ENCODE results near the gene DMAC2.
"Not testable (repeated sequence)": the region's sequence is repeated elsewhere in the genome, so short reads cannot be mapped to it uniquely, and the experiment has no call there.

DMAC2 gene

DNA sequence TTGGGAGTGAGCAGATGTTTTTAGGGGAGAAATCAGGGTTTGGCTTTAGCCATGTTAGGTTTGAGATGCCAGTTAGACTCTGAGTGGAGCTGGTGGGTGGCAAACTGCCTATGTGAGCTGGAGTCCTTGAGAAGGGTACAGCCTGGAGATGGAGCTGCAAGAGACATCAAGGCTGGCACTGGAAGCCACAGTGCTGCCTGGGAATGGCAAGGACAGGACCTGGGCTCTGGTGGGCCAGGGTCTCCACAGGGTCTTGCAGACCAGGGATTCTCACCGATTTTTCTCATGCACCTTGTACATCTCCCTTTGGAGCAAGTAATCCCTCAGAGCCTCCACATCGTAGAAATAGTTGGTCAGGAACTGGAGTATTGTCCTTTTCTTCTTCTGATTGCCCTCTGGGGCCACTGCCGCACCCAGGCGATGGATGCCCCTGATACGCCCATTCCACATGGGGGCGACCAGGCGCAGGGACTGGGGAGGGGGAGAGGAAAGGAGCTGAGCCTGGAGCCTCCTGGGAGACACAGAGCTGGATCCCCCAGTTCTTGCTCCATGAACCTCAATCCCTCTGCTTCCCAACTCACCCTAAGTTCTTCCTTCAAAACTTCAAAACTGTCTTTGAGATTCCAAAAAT, 1.7 kb downstream of the DMAC2 start:
- no peak overlapping the region for H3K4me3 ChIP-seq (ENCODE audit: low read length)
- H3K36me3 ChIP-seq (ENCODE audit: insufficient read depth, low read length) = peaks cover 3% of the 10 kb centered on the region
- peaks cover 15% of the 10 kb centered on the region for H3K4me1 ChIP-seq (ENCODE audit: control insufficient read depth, insufficient read depth, low read length)
- peak overlapping the region; percentile 88 for H3K4me2 ChIP-seq (ENCODE audit: low read length)
- H3K9me3 ChIP-seq (replicated peaks; ENCODE audit: low read length) = no peaks in the 10 kb centered on the region
- H3K9ac ChIP-seq (ENCODE audit: low read depth, low read length) = no peak overlapping the region
- no peaks in the 10 kb centered on the region for H3K27me3 ChIP-seq (ENCODE audit: control insufficient read depth, insufficient read depth, low read length)

DNA sequence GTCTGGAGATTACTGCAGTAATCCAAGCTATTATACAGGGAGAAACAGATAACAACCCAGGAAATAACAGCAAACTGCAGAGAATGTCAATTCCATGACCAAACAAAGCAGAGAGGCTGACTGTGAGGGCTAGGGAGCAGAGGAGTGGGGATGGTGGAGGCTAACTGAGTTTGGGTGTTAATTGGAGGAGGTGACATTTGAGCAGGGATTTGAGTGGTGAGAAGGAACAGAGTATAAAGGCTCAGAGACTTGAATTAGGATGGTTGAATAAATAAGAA, 3.1 kb downstream of the DMAC2 start:
- Histone ChIP-seq H3K9ac (ENCODE audit: low read depth, low read length) (no peak overlapping the region), H3K27me3 (ENCODE audit: control insufficient read depth, insufficient read depth, low read length) (no peaks in the 10 kb centered on the region), H3K9me3 (replicated peaks; ENCODE audit: low read length) (no peaks in the 10 kb centered on the region), H3K36me3 (ENCODE audit: insufficient read depth, low read length) (peaks cover 11% of the 10 kb centered on the region), H3K4me3 (ENCODE audit: low read length) (no peak overlapping the region), H3K4me2 (ENCODE audit: low read length) (no peak overlapping the region), H3K4me1 (ENCODE audit: control insufficient read depth, insufficient read depth, low read length) (peaks cover 15% of the 10 kb centered on the region)

DNA sequence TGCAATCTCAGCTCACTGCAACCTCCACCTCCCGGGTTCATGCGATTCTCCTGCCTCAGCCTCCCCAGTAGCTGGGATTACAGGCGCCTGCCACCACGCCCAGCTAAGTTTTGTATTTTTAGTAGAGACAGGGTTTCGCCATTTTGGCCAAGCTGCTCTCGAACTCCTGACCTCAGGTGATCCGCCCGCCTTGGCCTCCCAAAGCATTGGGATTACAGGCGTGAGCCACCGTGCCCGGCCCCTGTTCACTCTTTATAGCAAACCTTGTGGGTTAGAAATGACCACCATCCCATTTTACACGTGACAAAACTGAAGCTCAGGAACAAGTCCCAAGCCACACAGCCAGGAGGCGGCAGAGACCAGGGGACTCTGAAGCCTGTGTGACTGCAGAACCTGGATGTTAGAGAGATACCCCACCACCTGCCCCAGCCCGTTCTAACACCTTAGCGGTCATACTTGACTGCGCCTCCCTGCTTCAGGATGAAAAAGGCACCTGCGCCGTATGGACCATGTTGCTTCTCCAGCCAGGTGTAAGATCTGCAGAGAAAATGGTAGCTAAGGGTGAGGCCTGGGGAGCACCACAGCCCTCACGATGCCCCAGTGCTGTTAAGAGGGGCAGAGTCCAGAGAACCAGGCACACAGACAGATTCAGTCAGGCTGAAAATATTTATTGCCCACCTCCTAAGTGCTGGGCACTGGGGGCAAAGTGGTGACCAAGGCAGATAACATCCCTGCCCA, 3.6 kb downstream of the DMAC2 start:
- Histone ChIP-seq H3K4me3 (ENCODE audit: low read length) (no peak overlapping the region), H3K4me2 (ENCODE audit: low read length) (no peak overlapping the region), H3K36me3 (ENCODE audit: insufficient read depth, low read length) (peaks cover 11% of the 10 kb centered on the region), H3K9ac (ENCODE audit: low read depth, low read length) (no peak overlapping the region), H3K9me3 (replicated peaks; ENCODE audit: low read length) (no peaks in the 10 kb centered on the region), H3K4me1 (ENCODE audit: control insufficient read depth, insufficient read depth, low read length) (peaks cover 15% of the 10 kb centered on the region), H3K27me3 (ENCODE audit: control insufficient read depth, insufficient read depth, low read length) (no peaks in the 10 kb centered on the region)

DNA sequence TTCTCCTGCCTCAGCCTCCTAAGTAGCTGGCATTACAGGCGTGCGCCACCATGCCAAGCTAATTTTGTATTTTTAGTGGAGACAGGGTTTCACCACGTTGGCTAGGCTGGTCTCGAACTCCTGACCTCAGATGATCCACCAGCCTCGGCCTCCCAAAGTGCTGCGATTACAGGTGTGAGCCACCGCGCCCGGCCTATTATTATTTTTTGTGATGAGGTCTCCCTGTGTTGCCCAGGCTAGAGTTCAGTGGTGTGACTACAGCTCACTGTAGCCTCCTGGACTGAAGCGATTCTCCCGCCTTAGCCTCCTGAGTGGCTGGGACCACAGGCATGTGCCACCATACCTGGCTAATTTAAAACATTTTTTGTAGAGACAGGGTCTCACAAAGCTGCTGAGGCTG, 4.3 kb downstream of the DMAC2 start:
- peaks cover 15% of the 10 kb centered on the region for H3K4me1 ChIP-seq (ENCODE audit: control insufficient read depth, insufficient read depth, low read length)
- peaks cover 11% of the 10 kb centered on the region for H3K36me3 ChIP-seq (ENCODE audit: insufficient read depth, low read length)
- not testable (repeated sequence) for H3K9ac ChIP-seq (ENCODE audit: low read depth, low read length); H3K4me2 ChIP-seq (ENCODE audit: low read length); H3K27me3 ChIP-seq (ENCODE audit: control insufficient read depth, insufficient read depth, low read length); H3K4me3 ChIP-seq (ENCODE audit: low read length); H3K9me3 ChIP-seq (replicated peaks; ENCODE audit: low read length)

DNA sequence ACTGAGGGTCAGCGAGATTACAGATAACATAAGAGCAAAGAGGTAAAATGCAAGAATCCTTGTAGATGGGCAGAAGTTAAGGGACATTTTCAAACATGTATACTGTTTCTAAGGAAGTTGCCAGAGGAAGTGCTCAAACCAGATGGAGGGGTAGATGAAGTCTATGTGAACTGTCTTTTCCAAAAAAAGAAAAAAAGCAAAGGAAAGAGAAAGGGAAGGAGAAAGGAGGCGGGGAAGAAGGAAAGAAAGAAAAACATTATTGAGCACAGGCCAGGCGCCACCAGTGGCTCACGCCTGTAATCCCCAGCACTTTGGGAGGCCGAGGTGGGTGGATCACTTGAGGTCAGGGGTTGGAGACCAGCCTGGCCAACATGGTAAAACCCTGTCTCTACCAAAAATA, 5.3 kb downstream of the DMAC2 start:
- no peak overlapping the region for H3K4me2 ChIP-seq (ENCODE audit: low read length)
- no peaks in the 10 kb centered on the region for H3K9me3 ChIP-seq (replicated peaks; ENCODE audit: low read length)
- no peaks in the 10 kb centered on the region for H3K27me3 ChIP-seq (ENCODE audit: control insufficient read depth, insufficient read depth, low read length)
- no peak overlapping the region for H3K4me3 ChIP-seq (ENCODE audit: low read length)
- H3K4me1 ChIP-seq (ENCODE audit: control insufficient read depth, insufficient read depth, low read length) = peaks cover 11% of the 10 kb centered on the region
- peaks cover 11% of the 10 kb centered on the region for H3K36me3 ChIP-seq (ENCODE audit: insufficient read depth, low read length)
- H3K9ac ChIP-seq (ENCODE audit: low read depth, low read length) = no peak overlapping the region

DNA sequence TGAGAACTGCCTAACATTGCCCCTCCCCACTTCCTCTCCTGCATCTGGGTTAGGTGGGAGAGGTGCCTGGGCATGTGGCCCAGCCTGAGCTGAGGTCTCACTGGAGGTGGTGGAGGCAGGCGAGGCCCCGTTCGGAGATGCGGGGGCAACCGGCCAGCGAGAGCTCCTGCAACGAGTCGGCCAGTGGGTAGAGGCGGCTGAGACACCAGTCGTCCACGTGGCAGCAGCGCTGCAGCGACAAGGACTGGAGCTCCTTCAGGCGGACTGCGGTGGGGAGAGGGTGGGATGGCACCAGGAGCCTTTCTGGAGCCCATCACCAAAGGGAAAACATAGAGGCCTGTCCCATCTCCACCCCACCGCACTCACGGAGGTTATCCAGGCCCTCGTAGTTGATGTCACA, 6.5 kb downstream of the DMAC2 start:
- no peaks in the 10 kb centered on the region for H3K27me3 ChIP-seq (ENCODE audit: control insufficient read depth, insufficient read depth, low read length)
- H3K9ac ChIP-seq (ENCODE audit: low read depth, low read length) = no peak overlapping the region
- H3K36me3 ChIP-seq (ENCODE audit: insufficient read depth, low read length) = peaks cover 11% of the 10 kb centered on the region
- H3K9me3 ChIP-seq (replicated peaks; ENCODE audit: low read length) = no peaks in the 10 kb centered on the region
- no peak overlapping the region for H3K4me2 ChIP-seq (ENCODE audit: low read length)
- peaks cover 5% of the 10 kb centered on the region for H3K4me1 ChIP-seq (ENCODE audit: control insufficient read depth, insufficient read depth, low read length)
- H3K4me3 ChIP-seq (ENCODE audit: low read length) = no peak overlapping the region

DNA sequence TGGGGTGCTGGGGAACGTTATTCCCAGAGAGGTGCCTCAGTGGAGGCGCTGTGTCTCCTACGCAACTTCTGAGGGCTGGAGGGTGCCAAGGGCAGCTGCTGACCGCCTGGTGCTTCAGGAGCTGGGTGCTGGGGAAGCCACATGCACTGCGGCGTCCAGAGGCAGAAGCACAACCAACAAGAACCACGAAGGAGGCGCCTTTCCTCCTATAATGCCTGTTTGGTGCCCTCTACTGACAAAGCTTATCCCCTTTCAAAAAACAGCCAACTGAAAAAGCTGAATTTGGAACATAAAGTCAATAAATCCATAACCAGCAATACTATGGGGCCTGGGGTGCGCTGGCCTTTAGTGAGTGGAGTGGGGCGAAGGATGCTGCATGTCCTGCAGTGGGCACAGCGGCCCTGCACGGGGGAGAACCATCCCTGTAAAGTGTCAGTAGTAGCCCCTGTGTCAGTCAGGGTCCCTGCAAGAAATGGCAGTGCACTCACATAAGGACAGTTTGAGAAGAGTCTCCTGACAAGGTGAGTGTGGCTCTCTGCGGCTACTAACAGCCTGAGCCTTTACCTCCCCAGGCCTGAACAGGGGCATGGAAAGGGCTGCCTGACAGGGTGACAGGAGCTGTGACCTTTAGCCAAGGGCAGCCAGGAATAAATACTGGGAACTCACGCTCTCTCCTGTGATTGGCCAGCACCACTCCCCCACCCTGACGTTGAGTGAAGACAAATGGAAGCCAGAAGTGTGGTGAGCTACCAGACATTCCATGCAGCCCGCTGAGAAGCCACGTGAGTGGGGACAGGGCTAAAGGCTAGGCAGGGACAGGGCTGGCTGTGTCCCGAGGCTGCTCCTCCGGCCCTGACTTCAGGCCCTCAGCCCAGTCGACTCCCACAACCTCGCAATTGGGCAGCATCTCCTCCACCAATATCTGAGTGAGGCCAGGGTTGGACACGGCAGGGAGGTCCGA, 8.0 kb downstream of the DMAC2 start:
- no peak overlapping the region for H3K4me2 ChIP-seq (ENCODE audit: low read length)
- no peaks in the 10 kb centered on the region for H3K27me3 ChIP-seq (ENCODE audit: control insufficient read depth, insufficient read depth, low read length)
- peaks cover 13% of the 10 kb centered on the region for H3K4me1 ChIP-seq (ENCODE audit: control insufficient read depth, insufficient read depth, low read length)
- H3K9ac ChIP-seq (ENCODE audit: low read depth, low read length) = no peak overlapping the region
- no peak overlapping the region for H3K4me3 ChIP-seq (ENCODE audit: low read length)
- no peaks in the 10 kb centered on the region for H3K9me3 ChIP-seq (replicated peaks; ENCODE audit: low read length)
- H3K36me3 ChIP-seq (ENCODE audit: insufficient read depth, low read length) = peaks cover 11% of the 10 kb centered on the region

DNA sequence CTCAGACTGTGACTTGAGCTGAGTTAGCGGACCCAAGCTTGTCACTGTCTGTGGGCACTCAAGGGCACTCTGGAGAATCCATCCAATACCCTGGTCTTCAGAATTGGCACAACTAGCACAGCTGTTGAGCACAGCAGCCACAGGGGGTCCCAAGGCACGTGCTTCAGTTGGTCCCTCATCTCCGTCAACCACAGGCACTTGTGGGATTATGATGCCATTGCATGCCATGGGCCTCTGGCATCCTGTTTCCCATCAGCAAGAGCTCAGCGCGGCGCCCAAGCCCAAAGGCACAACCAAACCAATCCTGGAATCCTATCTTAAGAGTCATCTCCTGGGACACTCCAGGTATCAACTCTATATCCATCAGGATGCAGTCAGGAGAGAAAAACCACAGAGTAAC, 8.8 kb downstream of the DMAC2 start:
- Histone ChIP-seq H3K4me1 (ENCODE audit: control insufficient read depth, insufficient read depth, low read length) (peaks cover 13% of the 10 kb centered on the region), H3K4me2 (ENCODE audit: low read length) (no peak overlapping the region), H3K4me3 (ENCODE audit: low read length) (no peak overlapping the region), H3K9ac (ENCODE audit: low read depth, low read length) (no peak overlapping the region), H3K9me3 (replicated peaks; ENCODE audit: low read length) (no peaks in the 10 kb centered on the region), H3K27me3 (ENCODE audit: control insufficient read depth, insufficient read depth, low read length) (no peaks in the 10 kb centered on the region), H3K36me3 (ENCODE audit: insufficient read depth, low read length) (peaks cover 11% of the 10 kb centered on the region)

DNA sequence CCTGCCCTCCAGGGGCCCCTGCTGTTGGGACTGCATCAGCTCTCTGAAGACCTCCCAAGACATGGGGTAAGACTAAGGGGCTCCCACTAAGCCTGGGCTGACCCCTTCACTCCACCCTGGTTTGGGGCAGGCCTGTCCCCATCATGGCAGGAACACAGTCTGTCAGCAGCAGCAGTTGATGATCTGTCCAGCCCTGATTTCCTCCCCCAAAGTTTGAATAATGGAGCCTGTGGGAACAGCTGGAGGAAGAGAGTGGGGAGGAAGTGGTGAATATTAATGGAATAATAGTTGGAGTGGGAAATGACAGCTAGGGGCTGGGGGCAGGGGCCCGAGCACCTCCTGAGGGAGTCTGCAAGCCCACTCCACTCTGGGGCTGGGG, 11.2 kb downstream of the DMAC2 start:
- Histone ChIP-seq H3K9me3 (replicated peaks; ENCODE audit: low read length) (no peaks in the 10 kb centered on the region), H3K9ac (ENCODE audit: low read depth, low read length) (no peak overlapping the region), H3K4me3 (ENCODE audit: low read length) (no peak overlapping the region), H3K4me2 (ENCODE audit: low read length) (peak overlapping the region; percentile 38), H3K27me3 (ENCODE audit: control insufficient read depth, insufficient read depth, low read length) (no peaks in the 10 kb centered on the region), H3K36me3 (ENCODE audit: insufficient read depth, low read length) (peaks cover 16% of the 10 kb centered on the region), H3K4me1 (ENCODE audit: control insufficient read depth, insufficient read depth, low read length) (peaks cover 13% of the 10 kb centered on the region)

DNA sequence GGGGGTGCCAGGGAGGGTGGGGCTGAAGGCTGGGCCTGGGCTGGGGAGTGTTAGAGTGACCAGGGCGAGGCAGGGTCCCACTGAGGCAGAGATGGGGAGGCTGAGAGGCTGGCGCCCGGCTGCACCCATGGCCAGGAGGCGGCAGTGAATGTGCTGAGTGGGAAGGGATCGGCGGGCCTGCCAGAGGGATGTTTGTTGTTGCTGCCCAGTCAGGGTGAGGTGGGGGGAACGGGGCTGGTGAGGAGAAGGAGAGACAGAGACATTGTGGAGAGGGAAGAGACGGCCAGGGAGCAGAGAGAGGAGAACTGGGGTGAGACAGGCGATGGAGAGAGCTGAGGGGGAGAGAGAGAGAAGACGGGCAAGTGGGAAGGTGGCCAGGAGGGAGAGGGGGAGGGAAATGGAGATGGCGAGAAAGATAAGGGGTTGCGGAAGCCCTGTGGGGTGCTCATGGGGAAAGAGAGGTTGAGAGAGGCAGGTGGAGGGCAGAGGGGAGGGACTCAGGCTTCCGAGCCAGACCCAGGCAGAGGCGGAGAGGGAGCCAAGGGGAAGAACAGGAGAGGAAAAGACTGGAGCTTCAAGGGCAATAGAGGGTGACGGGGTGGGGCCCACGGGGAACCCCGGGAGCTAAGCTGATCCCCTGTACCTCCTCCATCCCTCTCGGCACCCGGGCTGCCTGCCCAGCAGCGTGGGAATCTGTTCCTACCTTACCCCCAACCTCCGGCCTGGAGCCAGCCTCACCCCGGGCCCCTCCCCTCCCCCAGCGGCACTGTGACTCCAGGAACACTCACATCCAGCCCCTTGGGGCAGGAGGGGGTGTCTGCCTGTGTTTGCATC, 11.8 kb downstream of the DMAC2 start:
- peak overlapping the region; percentile 38 for H3K4me2 ChIP-seq (ENCODE audit: low read length)
- peak overlapping the region; percentile 13 for H3K9ac ChIP-seq (ENCODE audit: low read depth, low read length)
- H3K36me3 ChIP-seq (ENCODE audit: insufficient read depth, low read length) = peaks cover 16% of the 10 kb centered on the region
- peaks cover 13% of the 10 kb centered on the region for H3K4me1 ChIP-seq (ENCODE audit: control insufficient read depth, insufficient read depth, low read length)
- H3K27me3 ChIP-seq (ENCODE audit: control insufficient read depth, insufficient read depth, low read length) = no peaks in the 10 kb centered on the region
- no peaks in the 10 kb centered on the region for H3K9me3 ChIP-seq (replicated peaks; ENCODE audit: low read length)
- H3K4me3 ChIP-seq (ENCODE audit: low read length) = no peak overlapping the region

Data from skeletal muscle satellite cell (primary cell).